ENCODE results near the gene STYX.

GRCh38 chr14:52706724-52707706 lies 23.0 kb upstream of the STYX start, which contains the start of gene PSMC6:
- TF ChIP-seq, protein P1, sequence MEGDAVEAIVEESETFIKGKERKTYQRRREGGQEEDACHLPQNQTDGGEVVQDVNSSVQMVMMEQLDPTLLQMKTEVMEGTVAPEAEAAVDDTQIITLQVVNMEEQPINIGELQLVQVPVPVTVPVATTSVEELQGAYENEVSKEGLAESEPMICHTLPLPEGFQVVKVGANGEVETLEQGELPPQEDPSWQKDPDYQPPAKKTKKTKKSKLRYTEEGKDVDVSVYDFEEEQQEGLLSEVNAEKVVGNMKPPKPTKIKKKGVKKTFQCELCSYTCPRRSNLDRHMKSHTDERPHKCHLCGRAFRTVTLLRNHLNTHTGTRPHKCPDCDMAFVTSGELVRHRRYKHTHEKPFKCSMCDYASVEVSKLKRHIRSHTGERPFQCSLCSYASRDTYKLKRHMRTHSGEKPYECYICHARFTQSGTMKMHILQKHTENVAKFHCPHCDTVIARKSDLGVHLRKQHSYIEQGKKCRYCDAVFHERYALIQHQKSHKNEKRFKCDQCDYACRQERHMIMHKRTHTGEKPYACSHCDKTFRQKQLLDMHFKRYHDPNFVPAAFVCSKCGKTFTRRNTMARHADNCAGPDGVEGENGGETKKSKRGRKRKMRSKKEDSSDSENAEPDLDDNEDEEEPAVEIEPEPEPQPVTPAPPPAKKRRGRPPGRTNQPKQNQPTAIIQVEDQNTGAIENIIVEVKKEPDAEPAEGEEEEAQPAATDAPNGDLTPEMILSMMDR (IDR thresholded peaks at IDR 0.05), result no peak
- peak; percentile 91 for TF ChIP-seq POLR2A (IDR thresholded peaks at IDR 0.05)
